ENCODE measurements around the gene ADARB2. TPM values are rescaled to one million over a fixed set of nuclear protein-coding genes. Genes with fewer than 3 reads are reported as not detected.

The ADARB2 gene
- total RNA-seq, 1 donor from 2014 or later: 38.7 TPM

DNA sequence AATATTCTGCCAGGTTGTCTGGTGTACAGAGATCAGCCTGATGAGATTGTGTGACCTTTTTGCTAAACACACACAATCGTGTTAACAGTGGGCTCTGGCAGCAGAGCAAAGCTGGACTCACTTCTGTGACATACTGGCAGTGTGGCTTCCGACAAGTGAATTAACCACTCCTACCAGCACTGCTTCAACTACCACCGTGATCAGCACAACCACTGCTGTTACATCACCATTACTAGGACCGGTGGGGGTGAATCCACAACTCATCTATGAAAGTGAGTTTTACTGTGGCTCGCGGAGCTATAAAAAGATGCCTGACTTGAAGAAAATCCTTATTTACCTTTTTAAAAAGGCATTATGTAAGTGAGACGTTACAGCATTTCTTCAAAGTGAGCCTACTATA lies 545.6 kb downstream of the ADARB2 start:
- H3K4me1 Mint-ChIP-seq (ENCODE audit: unreplicated experiment): peaks cover 8% of the 10 kb centered on the region
- H3K27ac Mint-ChIP-seq (ENCODE audit: unreplicated experiment): no peak overlapping the region
- no peaks in the 10 kb centered on the region for H3K9me3 Mint-ChIP-seq (ENCODE audit: unreplicated experiment)
- H3K36me3 Mint-ChIP-seq (ENCODE audit: unreplicated experiment): peaks cover 2% of the 10 kb centered on the region
- no peak overlapping the region for H3K4me3 Mint-ChIP-seq (ENCODE audit: unreplicated experiment)
- no peak for DNase-seq (ENCODE audit: extremely low spot score, unreplicated experiment)
- peaks cover 15% of the 10 kb centered on the region for H3K27me3 Mint-ChIP-seq (ENCODE audit: unreplicated experiment)
- TF ChIP-seq, protein P1, sequence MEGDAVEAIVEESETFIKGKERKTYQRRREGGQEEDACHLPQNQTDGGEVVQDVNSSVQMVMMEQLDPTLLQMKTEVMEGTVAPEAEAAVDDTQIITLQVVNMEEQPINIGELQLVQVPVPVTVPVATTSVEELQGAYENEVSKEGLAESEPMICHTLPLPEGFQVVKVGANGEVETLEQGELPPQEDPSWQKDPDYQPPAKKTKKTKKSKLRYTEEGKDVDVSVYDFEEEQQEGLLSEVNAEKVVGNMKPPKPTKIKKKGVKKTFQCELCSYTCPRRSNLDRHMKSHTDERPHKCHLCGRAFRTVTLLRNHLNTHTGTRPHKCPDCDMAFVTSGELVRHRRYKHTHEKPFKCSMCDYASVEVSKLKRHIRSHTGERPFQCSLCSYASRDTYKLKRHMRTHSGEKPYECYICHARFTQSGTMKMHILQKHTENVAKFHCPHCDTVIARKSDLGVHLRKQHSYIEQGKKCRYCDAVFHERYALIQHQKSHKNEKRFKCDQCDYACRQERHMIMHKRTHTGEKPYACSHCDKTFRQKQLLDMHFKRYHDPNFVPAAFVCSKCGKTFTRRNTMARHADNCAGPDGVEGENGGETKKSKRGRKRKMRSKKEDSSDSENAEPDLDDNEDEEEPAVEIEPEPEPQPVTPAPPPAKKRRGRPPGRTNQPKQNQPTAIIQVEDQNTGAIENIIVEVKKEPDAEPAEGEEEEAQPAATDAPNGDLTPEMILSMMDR (IDR thresholded peaks at IDR 0.05): no peak

DNA sequence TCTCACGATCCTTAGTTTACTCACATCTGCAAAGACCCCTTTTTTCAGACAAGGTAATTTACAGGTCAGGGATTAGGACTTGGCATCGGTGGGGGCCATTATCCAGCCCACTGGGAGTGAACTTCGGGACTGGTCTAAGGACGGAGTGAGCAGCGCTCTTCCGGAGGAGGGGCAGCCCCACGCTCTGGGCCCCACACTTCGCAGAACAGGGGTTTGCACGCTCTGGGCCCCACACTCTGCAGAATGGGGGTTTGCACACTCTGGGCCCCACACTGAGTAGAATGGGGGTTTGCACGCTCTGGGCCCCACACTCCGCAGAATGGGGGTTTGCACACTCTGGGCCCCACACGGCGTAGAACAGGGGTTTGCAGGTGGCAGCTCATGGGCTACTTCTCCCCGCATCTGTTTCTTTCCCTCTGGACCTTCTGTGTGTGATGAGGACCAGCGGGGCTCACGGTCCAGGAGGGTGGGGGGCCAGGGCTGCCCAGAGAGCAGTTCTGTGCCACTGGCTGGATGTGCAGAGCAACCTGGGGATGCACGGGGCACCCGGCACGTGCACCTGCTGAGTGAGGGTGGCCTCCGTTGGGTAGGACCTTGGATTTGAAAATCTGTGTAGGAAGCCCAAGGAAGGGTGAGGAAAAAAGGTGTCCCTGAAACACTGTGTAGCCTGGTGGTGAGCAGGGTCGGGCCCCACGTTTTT lies 546.4 kb downstream of the ADARB2 start:
- Mint-ChIP-seq H3K27ac (ENCODE audit: unreplicated experiment) (no peak overlapping the region), H3K4me3 (ENCODE audit: unreplicated experiment) (no peak overlapping the region), H3K9me3 (ENCODE audit: unreplicated experiment) (no peaks in the 10 kb centered on the region), H3K4me1 (ENCODE audit: unreplicated experiment) (peaks cover 8% of the 10 kb centered on the region), H3K27me3 (ENCODE audit: unreplicated experiment) (peaks cover 11% of the 10 kb centered on the region), H3K36me3 (ENCODE audit: unreplicated experiment) (no peaks in the 10 kb centered on the region)
- TF ChIP-seq, protein P1 (IDR thresholded peaks at IDR 0.05): no peak
- DNase-seq (ENCODE audit: extremely low spot score, unreplicated experiment): no peak

DNA sequence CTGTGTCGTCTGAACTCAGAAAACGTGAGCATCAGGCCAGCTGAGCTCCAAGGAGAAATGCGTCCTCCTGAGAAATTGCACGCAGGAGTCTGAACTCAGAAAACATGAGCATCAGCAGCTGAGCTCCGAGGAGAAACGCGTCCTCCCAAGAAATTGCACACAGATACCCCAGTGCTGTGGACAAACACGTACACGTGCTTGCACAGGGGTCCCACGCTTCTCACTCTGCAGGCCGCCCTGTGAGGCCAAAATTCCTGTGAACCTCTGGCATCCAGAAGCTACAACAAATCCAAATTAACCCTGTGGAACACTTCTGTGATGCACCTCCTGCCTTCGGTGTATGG lies 547.3 kb downstream of the ADARB2 start:
- Mint-ChIP-seq H3K36me3 (ENCODE audit: unreplicated experiment) (no peaks in the 10 kb centered on the region), H3K4me3 (ENCODE audit: unreplicated experiment) (no peak overlapping the region), H3K27ac (ENCODE audit: unreplicated experiment) (no peak overlapping the region), H3K27me3 (ENCODE audit: unreplicated experiment) (peaks cover 10% of the 10 kb centered on the region), H3K4me1 (ENCODE audit: unreplicated experiment) (peaks cover 8% of the 10 kb centered on the region), H3K9me3 (ENCODE audit: unreplicated experiment) (no peaks in the 10 kb centered on the region)
- no peak for DNase-seq (ENCODE audit: extremely low spot score, unreplicated experiment)
- TF ChIP-seq, protein P1 (IDR thresholded peaks at IDR 0.05): no peak

DNA sequence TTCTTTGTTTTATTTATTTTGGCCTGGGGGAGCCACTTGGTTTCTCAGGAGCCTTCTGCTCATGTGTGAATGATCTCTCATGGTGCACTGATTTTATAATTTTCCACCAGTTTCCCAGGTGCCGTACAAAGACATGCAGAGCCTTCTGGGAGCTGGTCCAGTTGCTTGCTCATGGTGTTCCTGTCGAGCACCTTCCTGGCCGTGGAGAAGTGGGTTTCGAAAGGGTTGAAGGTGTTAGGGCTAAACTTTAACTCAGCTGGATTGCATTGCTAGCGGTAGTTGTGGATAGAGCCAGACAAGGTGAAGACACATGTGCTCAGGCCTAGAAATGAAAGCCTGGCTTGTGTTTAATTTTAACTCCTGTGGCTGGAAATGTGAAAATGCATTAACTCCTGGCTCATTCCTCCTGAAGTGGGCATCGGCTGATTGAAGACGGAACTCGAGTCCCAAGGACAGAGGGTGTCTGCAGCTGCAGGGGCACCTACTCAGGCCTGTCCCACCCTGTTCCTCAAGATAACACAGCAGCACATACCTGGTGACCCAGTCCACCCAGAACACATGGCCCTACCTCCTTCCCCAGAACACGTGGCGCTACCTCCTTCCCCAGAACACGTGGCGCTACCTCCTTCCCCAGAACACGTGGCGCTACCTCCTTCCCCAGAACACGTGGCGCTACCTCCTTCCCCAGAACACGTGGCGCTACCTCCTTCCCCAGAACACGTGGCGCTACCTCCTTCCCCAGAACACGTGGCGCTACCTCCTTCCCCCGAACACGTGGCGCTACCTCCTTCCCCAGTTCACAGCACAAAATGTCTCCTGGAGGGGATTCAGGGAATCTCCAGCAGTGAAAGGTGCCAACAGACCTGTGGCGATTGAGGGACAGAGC lies 547.9 kb downstream of the ADARB2 start:
- no peaks in the 10 kb centered on the region for H3K9me3 Mint-ChIP-seq (ENCODE audit: unreplicated experiment)
- H3K4me1 Mint-ChIP-seq (ENCODE audit: unreplicated experiment): peaks cover 8% of the 10 kb centered on the region
- no peaks in the 10 kb centered on the region for H3K36me3 Mint-ChIP-seq (ENCODE audit: unreplicated experiment)
- no peak for DNase-seq (ENCODE audit: extremely low spot score, unreplicated experiment)
- H3K4me3 Mint-ChIP-seq (ENCODE audit: unreplicated experiment): no peak overlapping the region
- H3K27ac Mint-ChIP-seq (ENCODE audit: unreplicated experiment): no peak overlapping the region
- H3K27me3 Mint-ChIP-seq (ENCODE audit: unreplicated experiment): peaks cover 6% of the 10 kb centered on the region
- TF ChIP-seq, protein P1 (IDR thresholded peaks at IDR 0.05): no peak

DNA sequence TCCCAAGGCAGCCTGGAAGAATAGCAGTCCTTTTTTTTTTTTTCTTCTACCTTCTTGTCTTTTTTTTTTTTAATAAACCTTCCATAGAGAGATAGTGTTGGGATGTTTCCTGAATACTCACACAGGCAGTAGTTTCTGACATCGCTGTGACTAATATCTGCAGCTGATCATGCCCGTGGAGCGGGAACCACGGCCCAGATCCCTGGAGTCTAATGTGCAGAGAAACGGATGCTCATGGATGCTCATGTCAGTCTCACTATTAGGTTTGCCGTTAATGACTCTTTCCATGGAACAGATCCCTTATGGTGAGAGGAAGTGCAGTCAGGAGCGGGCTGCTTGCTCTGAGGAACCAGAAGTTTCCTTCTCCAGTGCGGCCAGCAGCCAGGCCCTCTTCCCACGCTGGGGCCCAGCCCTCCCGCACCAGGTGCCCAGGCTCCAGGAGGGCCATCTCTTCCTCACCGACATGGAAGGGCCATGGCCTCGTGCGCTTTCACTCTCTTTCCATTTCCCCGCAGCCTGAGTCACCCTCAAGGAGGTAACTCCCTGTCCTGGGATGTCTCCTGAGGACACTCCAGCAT lies 548.7 kb downstream of the ADARB2 start:
- Mint-ChIP-seq H3K9me3 (ENCODE audit: unreplicated experiment) (no peaks in the 10 kb centered on the region), H3K4me3 (ENCODE audit: unreplicated experiment) (no peak overlapping the region), H3K27me3 (ENCODE audit: unreplicated experiment) (peaks cover 4% of the 10 kb centered on the region), H3K27ac (ENCODE audit: unreplicated experiment) (no peak overlapping the region), H3K4me1 (ENCODE audit: unreplicated experiment) (peaks cover 5% of the 10 kb centered on the region), H3K36me3 (ENCODE audit: unreplicated experiment) (peaks cover 3% of the 10 kb centered on the region)
- TF ChIP-seq, protein P1 (IDR thresholded peaks at IDR 0.05): no peak
- no peak for DNase-seq (ENCODE audit: extremely low spot score, unreplicated experiment)
